Measurements from ENCODE around the gene ANKRD29.

DNA sequence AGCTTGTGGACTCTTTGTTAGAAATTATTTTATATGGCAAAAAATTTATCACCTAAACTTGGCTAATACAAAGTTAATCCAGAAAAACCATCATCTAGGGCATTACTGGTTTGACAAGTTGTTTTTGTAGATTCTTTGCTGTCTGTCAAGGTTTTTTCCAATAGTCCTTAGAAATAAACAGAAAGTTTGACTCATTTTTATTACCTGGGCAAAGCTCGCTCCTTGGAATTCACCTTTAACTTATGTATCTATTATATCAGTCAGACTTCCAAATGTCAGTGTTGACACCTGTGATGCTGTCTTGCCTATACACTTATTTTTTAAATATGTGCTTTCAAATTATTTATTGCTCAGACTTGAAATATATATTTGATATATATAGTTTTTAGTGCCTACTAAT, 48.2 kb upstream of the ANKRD29 start:
- TF ChIP-seq POLR2A (IDR thresholded peaks at IDR 0.05), result no peak
- TF ChIP-seq, protein P1, sequence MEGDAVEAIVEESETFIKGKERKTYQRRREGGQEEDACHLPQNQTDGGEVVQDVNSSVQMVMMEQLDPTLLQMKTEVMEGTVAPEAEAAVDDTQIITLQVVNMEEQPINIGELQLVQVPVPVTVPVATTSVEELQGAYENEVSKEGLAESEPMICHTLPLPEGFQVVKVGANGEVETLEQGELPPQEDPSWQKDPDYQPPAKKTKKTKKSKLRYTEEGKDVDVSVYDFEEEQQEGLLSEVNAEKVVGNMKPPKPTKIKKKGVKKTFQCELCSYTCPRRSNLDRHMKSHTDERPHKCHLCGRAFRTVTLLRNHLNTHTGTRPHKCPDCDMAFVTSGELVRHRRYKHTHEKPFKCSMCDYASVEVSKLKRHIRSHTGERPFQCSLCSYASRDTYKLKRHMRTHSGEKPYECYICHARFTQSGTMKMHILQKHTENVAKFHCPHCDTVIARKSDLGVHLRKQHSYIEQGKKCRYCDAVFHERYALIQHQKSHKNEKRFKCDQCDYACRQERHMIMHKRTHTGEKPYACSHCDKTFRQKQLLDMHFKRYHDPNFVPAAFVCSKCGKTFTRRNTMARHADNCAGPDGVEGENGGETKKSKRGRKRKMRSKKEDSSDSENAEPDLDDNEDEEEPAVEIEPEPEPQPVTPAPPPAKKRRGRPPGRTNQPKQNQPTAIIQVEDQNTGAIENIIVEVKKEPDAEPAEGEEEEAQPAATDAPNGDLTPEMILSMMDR (IDR thresholded peaks at IDR 0.05), result no peak

Data from adrenal gland (tissue), 5 donors.